ENCODE results near the gene ARHGAP26. TPM values are rescaled to one million over a fixed set of nuclear protein-coding genes. Genes with fewer than 3 reads are reported as not detected.

ARHGAP26 gene
- total and polyA plus RNA-seq, 2 experiments from 2014 or later: 9.5 to 16.8 TPM

DNA sequence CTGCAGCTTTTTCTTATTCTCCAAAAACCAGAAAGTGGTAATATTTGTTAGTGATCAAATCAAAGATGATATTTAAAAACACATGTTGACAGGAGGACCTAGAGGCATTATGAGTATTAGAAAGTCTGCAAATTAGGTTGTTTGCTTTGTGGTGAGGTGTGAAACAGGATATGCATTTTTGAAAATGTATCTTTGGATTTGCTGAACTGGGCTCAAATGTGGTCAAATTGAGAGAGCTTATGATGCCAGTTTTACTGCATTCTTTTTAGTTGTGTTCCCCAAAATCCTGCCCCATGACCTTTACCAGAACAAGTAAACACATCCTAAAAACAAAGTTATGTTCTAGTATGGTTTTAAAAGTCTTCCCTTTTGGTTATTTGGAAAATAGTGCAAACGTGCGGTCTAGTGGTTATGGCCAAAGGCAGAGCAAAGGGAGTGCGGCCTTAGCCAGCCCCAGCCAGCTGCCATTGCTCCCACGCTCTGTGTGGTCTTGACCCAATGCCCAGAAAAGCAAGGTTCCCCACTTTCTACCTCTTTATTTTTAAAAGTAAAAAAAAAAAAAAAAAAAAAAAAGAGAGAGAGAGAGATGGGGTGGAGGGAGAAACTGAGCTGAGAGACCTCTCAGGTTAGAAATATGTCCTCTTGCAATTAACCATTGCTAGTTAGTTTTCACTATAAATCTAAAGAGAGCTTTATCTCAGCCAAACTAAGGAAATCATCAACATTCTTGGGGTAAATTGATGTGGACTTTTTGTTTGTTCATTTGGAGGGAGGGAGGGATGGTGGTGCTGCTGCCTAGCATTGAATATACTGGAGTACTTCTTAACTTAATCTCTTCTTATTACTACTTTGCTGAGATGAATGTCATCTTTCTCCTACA lies 176.6 kb downstream of the ARHGAP26 start:
- H3K4me3 Mint-ChIP-seq: no peak overlapping the region
- H3K27me3 ChIP-seq (ENCODE audit: insufficient read depth): no peaks in the 10 kb centered on the region
- no peaks in the 10 kb centered on the region for H3K4me1 ChIP-seq (ENCODE audit: insufficient read depth)
- H3K27ac ChIP-seq (ENCODE audit: low read depth): no peak overlapping the region
- no peak overlapping the region for H3K4me3 ChIP-seq
- no peak overlapping the region for H3K27ac Mint-ChIP-seq
- ATAC-seq: no peak
- TF ChIP-seq, protein P1, sequence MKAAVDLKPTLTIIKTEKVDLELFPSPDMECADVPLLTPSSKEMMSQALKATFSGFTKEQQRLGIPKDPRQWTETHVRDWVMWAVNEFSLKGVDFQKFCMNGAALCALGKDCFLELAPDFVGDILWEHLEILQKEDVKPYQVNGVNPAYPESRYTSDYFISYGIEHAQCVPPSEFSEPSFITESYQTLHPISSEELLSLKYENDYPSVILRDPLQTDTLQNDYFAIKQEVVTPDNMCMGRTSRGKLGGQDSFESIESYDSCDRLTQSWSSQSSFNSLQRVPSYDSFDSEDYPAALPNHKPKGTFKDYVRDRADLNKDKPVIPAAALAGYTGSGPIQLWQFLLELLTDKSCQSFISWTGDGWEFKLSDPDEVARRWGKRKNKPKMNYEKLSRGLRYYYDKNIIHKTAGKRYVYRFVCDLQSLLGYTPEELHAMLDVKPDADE (IDR thresholded peaks at IDR 0.05): no peak
- TF ChIP-seq, protein P2, sequence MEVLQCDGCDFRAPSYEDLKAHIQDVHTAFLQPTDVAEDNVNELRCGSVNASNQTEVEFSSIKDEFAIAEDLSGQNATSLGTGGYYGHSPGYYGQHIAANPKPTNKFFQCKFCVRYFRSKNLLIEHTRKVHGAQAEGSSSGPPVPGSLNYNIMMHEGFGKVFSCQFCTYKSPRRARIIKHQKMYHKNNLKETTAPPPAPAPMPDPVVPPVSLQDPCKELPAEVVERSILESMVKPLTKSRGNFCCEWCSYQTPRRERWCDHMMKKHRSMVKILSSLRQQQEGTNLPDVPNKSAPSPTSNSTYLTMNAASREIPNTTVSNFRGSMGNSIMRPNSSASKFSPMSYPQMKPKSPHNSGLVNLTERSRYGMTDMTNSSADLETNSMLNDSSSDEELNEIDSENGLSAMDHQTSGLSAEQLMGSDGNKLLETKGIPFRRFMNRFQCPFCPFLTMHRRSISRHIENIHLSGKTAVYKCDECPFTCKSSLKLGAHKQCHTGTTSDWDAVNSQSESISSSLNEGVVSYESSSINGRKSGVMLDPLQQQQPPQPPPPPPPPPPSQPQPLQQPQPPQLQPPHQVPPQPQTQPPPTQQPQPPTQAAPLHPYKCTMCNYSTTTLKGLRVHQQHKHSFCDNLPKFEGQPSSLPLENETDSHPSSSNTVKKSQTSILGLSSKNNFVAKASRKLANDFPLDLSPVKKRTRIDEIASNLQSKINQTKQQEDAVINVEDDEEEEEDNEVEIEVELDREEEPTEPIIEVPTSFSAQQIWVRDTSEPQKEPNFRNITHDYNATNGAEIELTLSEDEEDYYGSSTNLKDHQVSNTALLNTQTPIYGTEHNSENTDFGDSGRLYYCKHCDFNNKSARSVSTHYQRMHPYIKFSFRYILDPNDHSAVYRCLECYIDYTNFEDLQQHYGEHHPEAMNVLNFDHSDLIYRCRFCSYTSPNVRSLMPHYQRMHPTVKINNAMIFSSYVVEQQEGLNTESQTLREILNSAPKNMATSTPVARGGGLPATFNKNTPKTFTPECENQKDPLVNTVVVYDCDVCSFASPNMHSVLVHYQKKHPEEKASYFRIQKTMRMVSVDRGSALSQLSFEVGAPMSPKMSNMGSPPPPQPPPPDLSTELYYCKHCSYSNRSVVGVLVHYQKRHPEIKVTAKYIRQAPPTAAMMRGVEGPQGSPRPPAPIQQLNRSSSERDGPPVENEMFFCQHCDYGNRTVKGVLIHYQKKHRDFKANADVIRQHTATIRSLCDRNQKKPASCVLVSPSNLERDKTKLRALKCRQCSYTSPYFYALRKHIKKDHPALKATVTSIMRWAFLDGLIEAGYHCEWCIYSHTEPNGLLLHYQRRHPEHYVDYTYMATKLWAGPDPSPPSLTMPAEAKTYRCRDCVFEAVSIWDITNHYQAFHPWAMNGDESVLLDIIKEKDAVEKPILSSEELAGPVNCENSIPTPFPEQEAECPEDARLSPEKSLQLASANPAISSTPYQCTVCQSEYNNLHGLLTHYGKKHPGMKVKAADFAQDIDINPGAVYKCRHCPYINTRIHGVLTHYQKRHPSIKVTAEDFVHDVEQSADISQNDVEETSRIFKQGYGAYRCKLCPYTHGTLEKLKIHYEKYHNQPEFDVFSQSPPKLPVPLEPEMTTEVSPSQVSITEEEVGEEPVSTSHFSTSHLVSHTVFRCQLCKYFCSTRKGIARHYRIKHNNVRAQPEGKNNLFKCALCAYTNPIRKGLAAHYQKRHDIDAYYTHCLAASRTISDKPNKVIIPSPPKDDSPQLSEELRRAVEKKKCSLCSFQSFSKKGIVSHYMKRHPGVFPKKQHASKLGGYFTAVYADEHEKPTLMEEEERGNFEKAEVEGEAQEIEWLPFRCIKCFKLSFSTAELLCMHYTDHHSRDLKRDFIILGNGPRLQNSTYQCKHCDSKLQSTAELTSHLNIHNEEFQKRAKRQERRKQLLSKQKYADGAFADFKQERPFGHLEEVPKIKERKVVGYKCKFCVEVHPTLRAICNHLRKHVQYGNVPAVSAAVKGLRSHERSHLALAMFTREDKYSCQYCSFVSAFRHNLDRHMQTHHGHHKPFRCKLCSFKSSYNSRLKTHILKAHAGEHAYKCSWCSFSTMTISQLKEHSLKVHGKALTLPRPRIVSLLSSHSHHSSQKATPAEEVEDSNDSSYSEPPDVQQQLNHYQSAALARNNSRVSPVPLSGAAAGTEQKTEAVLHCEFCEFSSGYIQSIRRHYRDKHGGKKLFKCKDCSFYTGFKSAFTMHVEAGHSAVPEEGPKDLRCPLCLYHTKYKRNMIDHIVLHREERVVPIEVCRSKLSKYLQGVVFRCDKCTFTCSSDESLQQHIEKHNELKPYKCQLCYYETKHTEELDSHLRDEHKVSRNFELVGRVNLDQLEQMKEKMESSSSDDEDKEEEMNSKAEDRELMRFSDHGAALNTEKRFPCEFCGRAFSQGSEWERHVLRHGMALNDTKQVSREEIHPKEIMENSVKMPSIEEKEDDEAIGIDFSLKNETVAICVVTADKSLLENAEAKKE (CRISPR knock-in tag; IDR thresholded peaks at IDR 0.05): no peak
- TF ChIP-seq, protein P3, sequence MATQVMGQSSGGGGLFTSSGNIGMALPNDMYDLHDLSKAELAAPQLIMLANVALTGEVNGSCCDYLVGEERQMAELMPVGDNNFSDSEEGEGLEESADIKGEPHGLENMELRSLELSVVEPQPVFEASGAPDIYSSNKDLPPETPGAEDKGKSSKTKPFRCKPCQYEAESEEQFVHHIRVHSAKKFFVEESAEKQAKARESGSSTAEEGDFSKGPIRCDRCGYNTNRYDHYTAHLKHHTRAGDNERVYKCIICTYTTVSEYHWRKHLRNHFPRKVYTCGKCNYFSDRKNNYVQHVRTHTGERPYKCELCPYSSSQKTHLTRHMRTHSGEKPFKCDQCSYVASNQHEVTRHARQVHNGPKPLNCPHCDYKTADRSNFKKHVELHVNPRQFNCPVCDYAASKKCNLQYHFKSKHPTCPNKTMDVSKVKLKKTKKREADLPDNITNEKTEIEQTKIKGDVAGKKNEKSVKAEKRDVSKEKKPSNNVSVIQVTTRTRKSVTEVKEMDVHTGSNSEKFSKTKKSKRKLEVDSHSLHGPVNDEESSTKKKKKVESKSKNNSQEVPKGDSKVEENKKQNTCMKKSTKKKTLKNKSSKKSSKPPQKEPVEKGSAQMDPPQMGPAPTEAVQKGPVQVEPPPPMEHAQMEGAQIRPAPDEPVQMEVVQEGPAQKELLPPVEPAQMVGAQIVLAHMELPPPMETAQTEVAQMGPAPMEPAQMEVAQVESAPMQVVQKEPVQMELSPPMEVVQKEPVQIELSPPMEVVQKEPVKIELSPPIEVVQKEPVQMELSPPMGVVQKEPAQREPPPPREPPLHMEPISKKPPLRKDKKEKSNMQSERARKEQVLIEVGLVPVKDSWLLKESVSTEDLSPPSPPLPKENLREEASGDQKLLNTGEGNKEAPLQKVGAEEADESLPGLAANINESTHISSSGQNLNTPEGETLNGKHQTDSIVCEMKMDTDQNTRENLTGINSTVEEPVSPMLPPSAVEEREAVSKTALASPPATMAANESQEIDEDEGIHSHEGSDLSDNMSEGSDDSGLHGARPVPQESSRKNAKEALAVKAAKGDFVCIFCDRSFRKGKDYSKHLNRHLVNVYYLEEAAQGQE (IDR thresholded peaks at IDR 0.05; ENCODE audit: unreplicated experiment): no peak
- no peak for TF ChIP-seq NANOG (IDR thresholded peaks at IDR 0.05; ENCODE audit: borderline replicate concordance)
- TF ChIP-seq EZH2phosphoT487 (IDR thresholded peaks at IDR 0.05; ENCODE audit: unreplicated experiment): no peak
- TF ChIP-seq, protein P4, sequence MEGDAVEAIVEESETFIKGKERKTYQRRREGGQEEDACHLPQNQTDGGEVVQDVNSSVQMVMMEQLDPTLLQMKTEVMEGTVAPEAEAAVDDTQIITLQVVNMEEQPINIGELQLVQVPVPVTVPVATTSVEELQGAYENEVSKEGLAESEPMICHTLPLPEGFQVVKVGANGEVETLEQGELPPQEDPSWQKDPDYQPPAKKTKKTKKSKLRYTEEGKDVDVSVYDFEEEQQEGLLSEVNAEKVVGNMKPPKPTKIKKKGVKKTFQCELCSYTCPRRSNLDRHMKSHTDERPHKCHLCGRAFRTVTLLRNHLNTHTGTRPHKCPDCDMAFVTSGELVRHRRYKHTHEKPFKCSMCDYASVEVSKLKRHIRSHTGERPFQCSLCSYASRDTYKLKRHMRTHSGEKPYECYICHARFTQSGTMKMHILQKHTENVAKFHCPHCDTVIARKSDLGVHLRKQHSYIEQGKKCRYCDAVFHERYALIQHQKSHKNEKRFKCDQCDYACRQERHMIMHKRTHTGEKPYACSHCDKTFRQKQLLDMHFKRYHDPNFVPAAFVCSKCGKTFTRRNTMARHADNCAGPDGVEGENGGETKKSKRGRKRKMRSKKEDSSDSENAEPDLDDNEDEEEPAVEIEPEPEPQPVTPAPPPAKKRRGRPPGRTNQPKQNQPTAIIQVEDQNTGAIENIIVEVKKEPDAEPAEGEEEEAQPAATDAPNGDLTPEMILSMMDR (conservative IDR thresholded peaks at IDR 0.05; ENCODE audit: low read depth in 2 of 2): no peak
- TF ChIP-seq ZNF114 (CRISPR knock-in tag; IDR thresholded peaks at IDR 0.05): no peak
- no peak for TF ChIP-seq EZH2 (IDR thresholded peaks at IDR 0.05; ENCODE audit: low read depth, unreplicated experiment)
- no peak for TF ChIP-seq STAT1 (IDR thresholded peaks at IDR 0.05; ENCODE audit: unreplicated experiment)
- no peak overlapping the region for H3K4me2 ChIP-seq
- no peaks in the 10 kb centered on the region for H3K36me3 ChIP-seq (ENCODE audit: insufficient read depth)
- no peaks in the 10 kb centered on the region for H3K36me3 Mint-ChIP-seq (ENCODE audit: low read depth)
- H3K4me1 Mint-ChIP-seq: no peaks in the 10 kb centered on the region; the same call in 1 of the 3 replicates
- no peak overlapping the region for H2AFZ ChIP-seq
- no peaks in the 10 kb centered on the region for H3K9me2 ChIP-seq (ENCODE audit: insufficient read depth)
- peaks cover 2% of the 10 kb centered on the region for H3K27me3 Mint-ChIP-seq (ENCODE audit: insufficient read depth, low read depth, poor library complexity)
- H3K9me3 Mint-ChIP-seq: no peaks in the 10 kb centered on the region
- no peaks in the 10 kb centered on the region; the same call in 1 of the 2 replicates for H3K79me2 ChIP-seq (replicated peaks; ENCODE audit: insufficient read depth)
- no peaks in the 10 kb centered on the region for H3F3A ChIP-seq (replicated peaks; ENCODE audit: low read depth)
- no peaks in the 10 kb centered on the region for H4K20me1 ChIP-seq (replicated peaks; ENCODE audit: insufficient read depth)
- no peak for DNase-seq (ENCODE audit: low spot score)

Data from GM23338 (cell line).